A673 (cell line): ENCODE measurements around the gene INHA.

Experiments
- EZH2 ChIP-seq: fragments of 200-600 bp; sonication (generic); IDR thresholded peaks from 2 replicates; pipeline ENCODE4 v1.6.1; 2017; ENCODE audit warnings: borderline replicate concordance, low read depth, mild to moderate bottlenecking, mixed read lengths, antibody characterized with exemption, low read length; ENCODE audit not compliant: poor library complexity, severe bottlenecking
- TF ChIP-seq, protein P1 (sequence below): fragments of 300-800, 200-600 bp; sonication (generic); conservative IDR thresholded peaks from 2 replicates; pipeline ENCODE4 v1.5.1; 2017; ENCODE audit warnings: low read depth, mild to moderate bottlenecking, antibody characterized with exemption, low read length, moderate library complexity, mixed read lengths

GRCh38 chr2:219544567-219544966, 27.5 kb upstream of the INHA start:
- TF ChIP-seq, protein P1, sequence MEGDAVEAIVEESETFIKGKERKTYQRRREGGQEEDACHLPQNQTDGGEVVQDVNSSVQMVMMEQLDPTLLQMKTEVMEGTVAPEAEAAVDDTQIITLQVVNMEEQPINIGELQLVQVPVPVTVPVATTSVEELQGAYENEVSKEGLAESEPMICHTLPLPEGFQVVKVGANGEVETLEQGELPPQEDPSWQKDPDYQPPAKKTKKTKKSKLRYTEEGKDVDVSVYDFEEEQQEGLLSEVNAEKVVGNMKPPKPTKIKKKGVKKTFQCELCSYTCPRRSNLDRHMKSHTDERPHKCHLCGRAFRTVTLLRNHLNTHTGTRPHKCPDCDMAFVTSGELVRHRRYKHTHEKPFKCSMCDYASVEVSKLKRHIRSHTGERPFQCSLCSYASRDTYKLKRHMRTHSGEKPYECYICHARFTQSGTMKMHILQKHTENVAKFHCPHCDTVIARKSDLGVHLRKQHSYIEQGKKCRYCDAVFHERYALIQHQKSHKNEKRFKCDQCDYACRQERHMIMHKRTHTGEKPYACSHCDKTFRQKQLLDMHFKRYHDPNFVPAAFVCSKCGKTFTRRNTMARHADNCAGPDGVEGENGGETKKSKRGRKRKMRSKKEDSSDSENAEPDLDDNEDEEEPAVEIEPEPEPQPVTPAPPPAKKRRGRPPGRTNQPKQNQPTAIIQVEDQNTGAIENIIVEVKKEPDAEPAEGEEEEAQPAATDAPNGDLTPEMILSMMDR: no peak
- no peak for TF ChIP-seq EZH2
